H1 (cell line): Measurements from ENCODE around the gene KIF22. TPM values are rescaled to one million over a fixed set of nuclear protein-coding genes. Genes with fewer than 3 reads are reported as not detected.
A peak's percentile ranks its signal among the peaks of the same experiment; 100 is the strongest.
"Not testable (repeated sequence)": the region's sequence is repeated elsewhere in the genome, so short reads cannot be mapped to it uniquely, and the experiment has no call there.

Experiments used
- CTCF ChIA-PET: fragments of 300-600 bp; sonication (Branson Sonifier 250); formaldehyde crosslinking; loops from one replicate; lab custom pipeline; 2021; ENCODE audit not compliant: partially characterized antibody; lab: Charles Lee
- POLR2A ChIA-PET: fragments of 300-600 bp; sonication (Branson Sonifier 250); formaldehyde crosslinking; loops from one replicate; lab custom pipeline; 2021; ENCODE audit warnings: inconsistent platforms; ENCODE audit not compliant: partially characterized antibody; lab: Charles Lee
- DNase-seq, 2 experiments: peaks; one replicate each; pipeline versions ENCODE4 v3.0.0 to v3.0.0-alpha.2; 2010 to 2022; ENCODE audit warnings: low spot score in 2 of 2, low read depth in 1 of 2, mixed read lengths in 1 of 2
- FAIRE-seq: peaks from 2 replicates; lab custom pipeline; 2011; peaks lifted over from hg19 to GRCh38; lab: Jason Lieb, UNC
- H2AFZ ChIP-seq: 2 replicates; pipeline ENCODE4 v1.8.1; 2012; ENCODE audit warnings: low read length, inconsistent platforms
- H2AK5ac ChIP-seq: 2 replicates; pipeline ENCODE4 v1.6.1; 2013; ENCODE audit warnings: low read depth, low read length
- H2BK120ac ChIP-seq: replicated peaks from 2 replicates; pipeline ENCODE3; 2013; ENCODE audit warnings: low read depth, low read length, inconsistent platforms
- H2BK12ac ChIP-seq: 2 replicates; pipeline ENCODE4 v1.6.1; 2013; ENCODE audit warnings: low read depth, low read length
- H2BK15ac ChIP-seq: 2 replicates; pipeline ENCODE4 v1.6.1; 2013; ENCODE audit warnings: low read length
- H2BK20ac ChIP-seq: 2 replicates; pipeline ENCODE4 v1.6.1; 2013; ENCODE audit warnings: low read length
- H2BK5ac ChIP-seq: 2 replicates; pipeline ENCODE4 v1.6.1; 2013; ENCODE audit warnings: low read depth, low read length
- H3K14ac ChIP-seq: 2 replicates; pipeline ENCODE4 v1.6.1; 2013; ENCODE audit warnings: inconsistent platforms; ENCODE audit not compliant: insufficient read length
- H3K18ac ChIP-seq: 2 replicates; pipeline ENCODE4 v1.6.1; 2013; ENCODE audit warnings: low read length; ENCODE audit errors: extremely low read depth
- H3K23ac ChIP-seq: 2 replicates; pipeline ENCODE4 v1.6.1; 2013; ENCODE audit warnings: inconsistent platforms; ENCODE audit not compliant: insufficient read length
- H3K23me2 ChIP-seq: 2 replicates; pipeline ENCODE4 v1.6.1; 2013; ENCODE audit warnings: low read depth, low read length
- H3K27ac ChIP-seq: 2 replicates; pipeline ENCODE4 v1.6.1; 2011; ENCODE audit warnings: low read depth, low read length, inconsistent platforms
- H3K27me3 ChIP-seq, 4 experiments: replicated peaks in 1 of 4; 1 replicate in 1 of 4; 2 replicates in 3 of 4; pipeline versions ENCODE4 v1.6.1 to v1.8.1; 2011 to 2013; ENCODE audit warnings: low read length in 3 of 4, mild to moderate bottlenecking in 3 of 4, inconsistent platforms in 2 of 4, mixed read lengths in 2 of 4, moderate library complexity in 1 of 4; ENCODE audit not compliant: control insufficient read depth in 3 of 4, insufficient read depth in 3 of 4; ENCODE audit errors: extremely low read depth in 1 of 4
- H3K36me3 ChIP-seq, 4 experiments: 2 replicates each; pipeline versions ENCODE4 v1.6.1 to v1.8.1; 2011 to 2013; ENCODE audit warnings: mild to moderate bottlenecking in 4 of 4, low read length in 3 of 4, moderate library complexity in 2 of 4, control low read depth in 1 of 4, inconsistent platforms in 1 of 4; ENCODE audit not compliant: insufficient read depth in 4 of 4, control insufficient read depth in 2 of 4
- H3K4ac ChIP-seq: replicated peaks from 2 replicates; pipeline ENCODE3; 2013; ENCODE audit warnings: low read length, low read depth, mixed read lengths, inconsistent platforms; ENCODE audit not compliant: insufficient read length
- H3K4me1 ChIP-seq, 4 experiments: replicated peaks in 1 of 4; 1 replicate in 1 of 4; 2 replicates in 3 of 4; pipeline versions ENCODE4 v1.6.1 to v1.8.1; 2011 to 2013; ENCODE audit warnings: low read length in 3 of 4, inconsistent platforms in 2 of 4, mixed read lengths in 1 of 4; ENCODE audit not compliant: insufficient read depth in 4 of 4, control insufficient read depth in 3 of 4
- H3K4me2 ChIP-seq, 2 experiments: 2 replicates each; pipeline versions ENCODE4 v1.6.1 to v1.8.1; 2011 to 2013; ENCODE audit warnings: low read depth in 2 of 2, low read length in 2 of 2, control low read depth in 1 of 2, inconsistent platforms in 1 of 2, mild to moderate bottlenecking in 1 of 2; ENCODE audit not compliant: insufficient read depth in 1 of 2
- H3K4me3 ChIP-seq, 4 experiments: fragments of 200-600, 300-600 bp in 1 of 4; sonication (generic), shearing (Covaris generic), sonication (Bioruptor Twin) in 1 of 4; 2 replicates each; pipeline versions ENCODE4 v1.5.1 to v1.8.1; 2011 to 2016; ENCODE audit warnings: low read length in 4 of 4, low read depth in 3 of 4, control low read depth in 2 of 4, inconsistent platforms in 2 of 4, mild to moderate bottlenecking in 2 of 4, mixed read lengths in 1 of 4, moderate library complexity in 1 of 4; ENCODE audit not compliant: insufficient read depth in 2 of 4; ENCODE audit errors: extremely low read depth in 1 of 4
- H3K56ac ChIP-seq: replicated peaks from 2 replicates; pipeline ENCODE3; 2013; ENCODE audit warnings: low read depth, mild to moderate bottlenecking, mixed read lengths, low read length, inconsistent platforms; ENCODE audit not compliant: insufficient read length
- H3K79me1 ChIP-seq: 2 replicates; pipeline ENCODE4 v1.6.1; 2013; ENCODE audit warnings: low read depth, low read length, control low read depth
- H3K79me2 ChIP-seq, 2 experiments: 2 replicates each; pipeline versions ENCODE4 v1.6.1 to v1.8.1; 2012 to 2013; ENCODE audit warnings: low read length in 2 of 2, mild to moderate bottlenecking in 2 of 2, inconsistent platforms in 1 of 2; ENCODE audit not compliant: insufficient read depth in 2 of 2, control insufficient read depth in 1 of 2
- H3K9ac ChIP-seq, 4 experiments: replicated peaks in 1 of 4; 1 replicate in 1 of 4; 2 replicates in 3 of 4; pipeline versions ENCODE4 v1.6.1 to v1.8.1; 2011 to 2013; ENCODE audit warnings: low read depth in 3 of 4, low read length in 3 of 4, control low read depth in 2 of 4, mild to moderate bottlenecking in 2 of 4, moderate library complexity in 2 of 4, inconsistent platforms in 1 of 4; ENCODE audit errors: extremely low read depth in 1 of 4
- H3K9me3 ChIP-seq, 2 experiments: 2 replicates each; pipeline versions ENCODE4 v1.6.1 to v1.8.1; 2012 to 2013; ENCODE audit warnings: mild to moderate bottlenecking in 2 of 2, moderate library complexity in 2 of 2, control low read depth in 1 of 2, inconsistent platforms in 1 of 2, low read depth in 1 of 2, low read length in 1 of 2, mixed read lengths in 1 of 2; ENCODE audit not compliant: insufficient read depth in 2 of 2
- H4K20me1 ChIP-seq, 2 experiments: replicated peaks in 1 of 2; 2 replicates each; pipeline versions ENCODE3 to v1.8.1; 2011 to 2013; ENCODE audit warnings: inconsistent platforms in 2 of 2, low read length in 2 of 2, mild to moderate bottlenecking in 1 of 2; ENCODE audit not compliant: insufficient read depth in 2 of 2, control insufficient read depth in 1 of 2
- H4K5ac ChIP-seq: 2 replicates; pipeline ENCODE4 v1.6.1; 2013; ENCODE audit warnings: low read length, low read depth, mixed read lengths, inconsistent platforms; ENCODE audit not compliant: insufficient read length
- H4K8ac ChIP-seq: 2 replicates; pipeline ENCODE4 v1.8.0; 2013; ENCODE audit warnings: mild to moderate bottlenecking, moderate library complexity, low read length, inconsistent platforms; ENCODE audit not compliant: insufficient read depth; ENCODE audit errors: extremely low read depth
- H4K91ac ChIP-seq: replicated peaks from 2 replicates; pipeline ENCODE3; 2013; ENCODE audit warnings: low read length, mixed read lengths, inconsistent platforms; ENCODE audit not compliant: insufficient read length
- KDM4A ChIP-seq: IDR thresholded peaks from one replicate; pipeline ENCODE4 v1.7.1; 2012; ENCODE audit warnings: low read depth, mild to moderate bottlenecking, moderate library complexity, low read length, inconsistent platforms; ENCODE audit not compliant: severe bottlenecking
- TBP ChIP-seq: IDR thresholded peaks from 2 replicates; pipeline ENCODE4 v1.6.1; 2011; ENCODE audit warnings: low read depth, low read length, improper control_type of control experiment
- WGBS, 2 experiments: shearing (Covaris generic) in 1 of 2; methylation state at CpG; one replicate each; pipeline versions ENCODE4 v1.1.6 to v1.1.7; 2013 to 2015; ENCODE audit warnings: low lambda C conversion rate in 2 of 2, mixed read lengths in 2 of 2, inconsistent platforms in 1 of 2, low coverage in 1 of 2, missing lambda C conversion rate in 1 of 2; ENCODE audit not compliant: insufficient replicate concordance in 2 of 2, insufficient coverage in 1 of 2, insufficient read length in 1 of 2; ENCODE audit errors: extremely low coverage in 1 of 2, missing lambda C conversion rate in 1 of 2; 5-methylcytosine and 5-hydroxymethylcytosine counted together
- polyA plus RNA-seq, 7 experiments: library from polyadenylated mRNA; depleted of rRNA in 3 of 7; stranded (reverse) in 5 of 7; unstranded in 2 of 7; fragments of >200 nt in 5 of 7; fragments of 200-250 nt in 2 of 7; gene quantifications; 1 replicate in 5 of 7; 2 replicates in 1 of 7; 4 replicates in 1 of 7; pipeline versions ENCODE4 v1.2.1 to v1.2.3, GENCODE V29; 2011 to 2013; ENCODE audit warnings: missing spikeins in 2 of 7, mixed read lengths in 2 of 7
- total RNA-seq: library from RNA; stranded (reverse); fragmentation: NEBNext Ultra II Directional; extraction: Animal tissue kit (Norgen Biotek cat#: 25700); gene quantifications from 2 replicates; pipeline ENCODE4 v1.2.1, GENCODE V29; 2021
- TF ChIP-seq, protein P1 (sequence below): IDR thresholded peaks from 2 replicates; pipeline ENCODE4 v1.6.1; 2012; ENCODE audit warnings: inconsistent platforms
- TF ChIP-seq, protein P2 (sequence below): IDR thresholded peaks from 2 replicates; pipeline ENCODE4 v1.6.1; 2011; ENCODE audit warnings: low read depth, mild to moderate bottlenecking, low read length; ENCODE audit not compliant: insufficient read depth

The KIF22 gene
- total and polyA plus RNA-seq, 2 of the 8 experiments (the other 6 are each of a cell fraction or from before 2014, with no cell fraction given): 139 to 142 TPM

DNA sequence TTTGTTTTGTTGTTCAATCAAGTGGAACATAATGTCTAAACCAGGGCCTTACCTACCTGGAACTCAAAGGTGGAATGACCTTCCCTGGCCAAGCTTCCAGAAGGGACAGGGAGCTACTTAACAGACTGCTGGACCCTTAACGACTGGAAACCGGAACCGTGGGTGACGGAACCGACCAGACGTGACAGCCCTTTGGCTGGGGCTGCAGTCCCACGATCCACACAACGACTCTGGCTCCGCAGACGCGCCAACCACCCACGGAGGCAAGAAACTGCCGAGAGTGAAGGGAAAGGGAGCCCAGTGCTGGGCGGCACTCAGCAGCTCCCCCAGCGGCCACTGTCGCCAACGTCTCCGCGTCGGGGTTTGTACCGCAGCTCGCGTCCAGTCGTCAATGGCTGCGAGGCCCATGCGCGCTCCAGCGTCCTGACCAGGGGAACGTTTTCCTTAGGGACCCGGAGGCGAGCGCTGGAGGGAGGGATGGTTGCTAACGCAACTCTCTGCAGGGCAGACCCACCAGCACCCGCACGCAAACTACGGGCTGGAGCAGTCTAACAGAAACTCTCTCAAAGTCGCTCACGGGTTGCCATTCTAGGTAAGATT is 5.5 kb upstream of the KIF22 start (continued):
- TF ChIP-seq, protein P1, sequence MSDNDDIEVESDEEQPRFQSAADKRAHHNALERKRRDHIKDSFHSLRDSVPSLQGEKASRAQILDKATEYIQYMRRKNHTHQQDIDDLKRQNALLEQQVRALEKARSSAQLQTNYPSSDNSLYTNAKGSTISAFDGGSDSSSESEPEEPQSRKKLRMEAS: peak; percentile 86
- TF ChIP-seq, protein P2, sequence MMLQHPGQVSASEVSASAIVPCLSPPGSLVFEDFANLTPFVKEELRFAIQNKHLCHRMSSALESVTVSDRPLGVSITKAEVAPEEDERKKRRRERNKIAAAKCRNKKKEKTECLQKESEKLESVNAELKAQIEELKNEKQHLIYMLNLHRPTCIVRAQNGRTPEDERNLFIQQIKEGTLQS: no peak; the same call in 1 of the 2 replicates
- TF ChIP-seq KDM4A (peak; percentile 34), TBP (peak; percentile 71; the same call in 1 of the 2 replicates)

DNA sequence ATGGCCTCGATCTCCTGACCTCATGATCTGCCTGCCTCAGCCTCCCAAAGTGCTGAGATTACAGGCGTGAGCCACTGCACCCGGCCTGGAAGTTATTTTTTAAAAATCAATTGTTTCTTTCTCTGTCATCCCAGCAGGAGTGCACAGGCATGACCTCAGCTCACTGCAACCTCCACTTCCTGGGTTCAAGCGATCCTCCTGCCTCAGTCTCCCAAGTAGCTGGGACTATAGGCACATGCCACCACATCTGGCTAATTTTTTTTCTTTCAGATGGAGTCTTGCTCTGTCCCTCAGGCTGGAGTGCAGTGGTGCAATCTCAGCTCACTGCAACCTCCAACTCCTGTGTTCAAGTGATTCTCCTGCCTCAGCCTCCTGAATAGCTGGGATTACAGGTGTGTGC is 3.4 kb upstream of the KIF22 start:
- H2AFZ ChIP-seq, H2BK5ac ChIP-seq, H4K20me1 ChIP-seq, FAIRE-seq, H4K5ac ChIP-seq, H3K4ac ChIP-seq, H3K36me3 ChIP-seq, H4K91ac ChIP-seq, H3K27ac ChIP-seq, H3K14ac ChIP-seq, H3K4me3 ChIP-seq, H3K9ac ChIP-seq, DNase-seq, H3K9me3 ChIP-seq, H2BK15ac ChIP-seq, H2AK5ac ChIP-seq, H2BK12ac ChIP-seq, H3K23ac ChIP-seq, H3K56ac ChIP-seq, H4K8ac ChIP-seq, H2BK120ac ChIP-seq, H2BK20ac ChIP-seq, H3K27me3 ChIP-seq, H3K79me1 ChIP-seq, H3K18ac ChIP-seq, H3K4me2 ChIP-seq: not testable (repeated sequence)
- Histone ChIP-seq H3K4me1 (peaks cover 0 to 16% (median 5%) of the 10 kb centered on the region in 4 experiments; a peak in 6 of 7 replicates), H3K79me2 (peaks cover 14 to 16% of the 10 kb centered on the region in 2 experiments), H3K23me2 (peaks cover 17% of the 10 kb centered on the region)
- WGBS, 2 experiments: 90% methylated on average over 4 of the region's 4 CpGs; no CpG with 5 or more reads in 1 of the 2 experiments
- ChIA-PET POLR2A (interaction anchor here (0.6 to 2.8 kb wide), 5 partner anchors 17 to 70 kb away, joined by 3 to 10 read pairs (median 5); partner anchors contain the start of genes MAZ and MVP), CTCF (interaction anchor here (0.6 to 3.6 kb wide), 7 partner anchors 16 to 136 kb away, joined by 3 to 22 read pairs (median 4); no protein-coding TSS in a partner anchor)
